K562 (cell line): ENCODE measurements around the gene CCNC. TPM values are rescaled to one million over a fixed set of nuclear protein-coding genes. Genes with fewer than 3 reads are reported as not detected.

ENCODE experiments used
- ATAC-seq: fragments of 200-7000 bp; cut with Tn5 transposase; 3 replicates; pipeline ENCODE4 v1.9.1; 2020; ENCODE audit warnings: moderate library complexity
- BruUV-seq: library from RNA; stranded (reverse); fragments of 400-500 nt; replicated peaks from 2 replicates; lab custom pipeline; 2021; lab: Mats Ljungman, UMichigan
- CTCF ChIA-PET: fragments of 300-600 bp; formaldehyde crosslinking; extraction: SDS; loops from one replicate; lab custom pipeline; 2021; ENCODE audit warnings: low intra/inter-chr PET ratio; lab: Yijun Ruan, JAX
- POLR2A ChIA-PET: fragments of 300-600, 350-650 bp; sonication (Branson Sonifier 250); formaldehyde crosslinking; extraction: SDS; loops from one replicate; lab custom pipeline; 2021; ENCODE audit warnings: antibody characterized with exemption, inconsistent platforms; lab: Yijun Ruan, JAX
- DNase-seq, 4 experiments: peaks; one replicate each; pipeline versions ENCODE4 v3.0.0 to v3.0.0-alpha.2; 2011 to 2018; ENCODE audit warnings: low spot score in 3 of 4, mixed read lengths in 3 of 4; ENCODE audit errors: extremely low read depth in 1 of 4
- FAIRE-seq: peaks from 2 replicates; lab custom pipeline; 2011; peaks lifted over from hg19 to GRCh38; lab: Jason Lieb, UNC
- H2AFZ ChIP-seq: 2 replicates; pipeline ENCODE4 v1.6.0; 2011; ENCODE audit warnings: low read depth, low read length, control low read depth, inconsistent platforms
- H3K27ac ChIP-seq: fragments of 200-600 bp; 3 replicates; pipeline ENCODE4 v1.8.0; 2011; ENCODE audit warnings: low read depth, mild to moderate bottlenecking, control low read depth, inconsistent platforms, low read length, moderate library complexity, mixed read lengths; ENCODE audit errors: extremely low read depth
- H3K27me3 ChIP-seq, 2 experiments: fragments of 300-600 bp in 1 of 2; 2 replicates in 1 of 2; 3 replicates in 1 of 2; pipeline versions ENCODE4 v1.6.0 to v1.8.0; 2011; ENCODE audit warnings: inconsistent platforms in 2 of 2, low read length in 2 of 2, mild to moderate bottlenecking in 1 of 2, mixed read lengths in 1 of 2, moderate library complexity in 1 of 2; ENCODE audit not compliant: control insufficient read depth in 2 of 2, insufficient read depth in 2 of 2
- H3K36me3 ChIP-seq: fragments of 300-600 bp; 3 replicates; pipeline ENCODE4 v1.8.0; 2011; ENCODE audit warnings: mild to moderate bottlenecking, low read length, inconsistent platforms; ENCODE audit not compliant: control insufficient read depth, insufficient read depth
- H3K4me1 ChIP-seq, 2 experiments: fragments of 200-600 bp in 1 of 2; replicated peaks in 1 of 2; 2 replicates in 1 of 2; 3 replicates in 1 of 2; pipeline versions ENCODE4 v1.5.1 to v1.8.0; 2011; ENCODE audit warnings: inconsistent platforms in 2 of 2, low read length in 2 of 2, mild to moderate bottlenecking in 1 of 2, mixed read lengths in 1 of 2, moderate library complexity in 1 of 2; ENCODE audit not compliant: control insufficient read depth in 2 of 2, insufficient read depth in 2 of 2
- H3K4me2 ChIP-seq: 2 replicates; pipeline ENCODE4 v1.6.1; 2011; ENCODE audit warnings: low read length, control low read depth, inconsistent platforms, mixed read lengths; ENCODE audit not compliant: insufficient read depth
- H3K4me3 ChIP-seq: fragments of 200-600 bp; sonication (generic), shearing (Covaris generic); 2 replicates; pipeline ENCODE4 v1.5.1; 2016; ENCODE audit warnings: control low read depth, inconsistent platforms
- H3K79me2 ChIP-seq: fragments of 200-600 bp; 3 replicates; pipeline ENCODE4 v1.8.0; 2011; ENCODE audit warnings: low read length, inconsistent platforms; ENCODE audit not compliant: control insufficient read depth, insufficient read depth
- H3K9ac ChIP-seq, 2 experiments: 2 replicates each; pipeline versions ENCODE4 v1.6.0 to v1.6.1; 2011; ENCODE audit warnings: low read depth in 2 of 2, low read length in 2 of 2, control low read depth in 1 of 2, inconsistent platforms in 1 of 2, mild to moderate bottlenecking in 1 of 2, mixed read lengths in 1 of 2; ENCODE audit not compliant: insufficient read depth in 1 of 2
- H3K9me1 ChIP-seq: one replicate; pipeline ENCODE4 v1.6.0; 2011; ENCODE audit warnings: inconsistent platforms, mild to moderate bottlenecking, low read length, moderate library complexity; ENCODE audit not compliant: control insufficient read depth, insufficient read depth
- H3K9me3 ChIP-seq: replicated peaks from 2 replicates; pipeline ENCODE4 v1.5.1; 2011; ENCODE audit warnings: low read depth, low read length, inconsistent platforms; ENCODE audit not compliant: control insufficient read depth, insufficient read depth
- H4K20me1 ChIP-seq: replicated peaks from 2 replicates; pipeline ENCODE4 v1.6.1; 2011; ENCODE audit warnings: low read length, inconsistent platforms, mixed read lengths; ENCODE audit not compliant: control insufficient read depth, insufficient read depth
- COPS2 ChIP-seq: fragments of 450-650 bp; conservative IDR thresholded peaks from 2 replicates; pipeline ENCODE4 v1.6.1; 2016; ENCODE audit warnings: mild to moderate bottlenecking, moderate library complexity
- POU5F1 ChIP-seq: fragments of 150-350 bp; IDR thresholded peaks from 2 replicates; pipeline ENCODE4 v1.6.1; 2014; ENCODE audit warnings: borderline replicate concordance, low read length, low read depth, mild to moderate bottlenecking; ENCODE audit not compliant: partially characterized antibody
- TEAD2 ChIP-seq: fragments of 450-650 bp; IDR thresholded peaks from 2 replicates; pipeline ENCODE4 v1.6.1; 2016; ENCODE audit warnings: missing genetic modification characterization, control low read depth, missing compliant biosample characterization
- ZNF232 ChIP-seq: sonication (generic); formaldehyde crosslinking; IDR thresholded peaks from 2 replicates; pipeline ENCODE4 v1.8.0; 2022; ENCODE audit warnings: mild to moderate bottlenecking, missing genetic modification reagents
- WGBS: fragments of 100-300 bp; shearing (Covaris generic); methylation state at CpG from one replicate; pipeline ENCODE4 v1.1.6; 2016; ENCODE audit warnings: low coverage, mixed read lengths; ENCODE audit not compliant: insufficient coverage; ENCODE audit errors: missing lambda C conversion rate; 5-methylcytosine and 5-hydroxymethylcytosine counted together
- in situ Hi-C: fragments of 300-500 bp; cut with MboI; formaldehyde crosslinking; loops from 4 replicates; pipeline ENCODE4 v1.15.0; 2018; ENCODE audit warnings: inconsistent platforms, mixed read lengths
- intact Hi-C: fragments of 100-400 bp; cut with micrococcal nuclease; formaldehyde crosslinking; loops from 2 replicates; pipeline ENCODE4 v1.14.2; 2022
- polyA plus RNA-seq, 8 experiments: library from polyadenylated mRNA; depleted of rRNA in 4 of 8; stranded (reverse) in 5 of 8; unstranded in 3 of 8; fragments of >200 nt; fragmentation: Nextera tagmentation in 2 of 8; fragmentation: Illumina TruSeq in 1 of 8; extraction: Ambion mirVana in 2 of 8; extraction: Trizol in 1 of 8; gene quantifications; 2 replicates each; pipeline versions ENCODE4 v1.2.1 to v1.2.3, GENCODE V29; 2011 to 2014; ENCODE audit warnings: inconsistent platforms in 1 of 8, missing spikeins in 1 of 8
- total RNA-seq, 7 experiments: library from RNA; depleted of rRNA in 6 of 7; stranded (reverse); fragments of >200 nt in 6 of 7; fragmentation: Illumina TruSeq in 2 of 7; extraction: Trizol in 2 of 7; gene quantifications; 2 replicates each; pipeline versions ENCODE4 v1.2.1 to v1.2.3, GENCODE V29; 2011 to 2021; ENCODE audit warnings: low replicate concordance in 1 of 7
- TF ChIP-seq, protein P1 (sequence below): fragments of 450-650 bp; IDR thresholded peaks from 2 replicates; pipeline ENCODE4 v1.6.1; 2017; ENCODE audit warnings: antibody characterized with exemption
- TF ChIP-seq, protein P2 (sequence below): sonication (generic); formaldehyde crosslinking; IDR thresholded peaks from 2 replicates; pipeline ENCODE4 v1.8.0; 2023; ENCODE audit warnings: mild to moderate bottlenecking, missing genetic modification reagents
- TF ChIP-seq, protein P3 (sequence below): fragments of 450-650 bp; formaldehyde crosslinking; IDR thresholded peaks from 2 replicates; pipeline ENCODE4 v1.4.0; 2020; ENCODE audit warnings: mild to moderate bottlenecking, mixed read lengths

CCNC gene
- total and polyA plus RNA-seq, 9 of the 15 experiments (the other 6 are each of a cell fraction or from before 2014, with no cell fraction given): 68.7 to 177 (median 99.6) TPM

DNA sequence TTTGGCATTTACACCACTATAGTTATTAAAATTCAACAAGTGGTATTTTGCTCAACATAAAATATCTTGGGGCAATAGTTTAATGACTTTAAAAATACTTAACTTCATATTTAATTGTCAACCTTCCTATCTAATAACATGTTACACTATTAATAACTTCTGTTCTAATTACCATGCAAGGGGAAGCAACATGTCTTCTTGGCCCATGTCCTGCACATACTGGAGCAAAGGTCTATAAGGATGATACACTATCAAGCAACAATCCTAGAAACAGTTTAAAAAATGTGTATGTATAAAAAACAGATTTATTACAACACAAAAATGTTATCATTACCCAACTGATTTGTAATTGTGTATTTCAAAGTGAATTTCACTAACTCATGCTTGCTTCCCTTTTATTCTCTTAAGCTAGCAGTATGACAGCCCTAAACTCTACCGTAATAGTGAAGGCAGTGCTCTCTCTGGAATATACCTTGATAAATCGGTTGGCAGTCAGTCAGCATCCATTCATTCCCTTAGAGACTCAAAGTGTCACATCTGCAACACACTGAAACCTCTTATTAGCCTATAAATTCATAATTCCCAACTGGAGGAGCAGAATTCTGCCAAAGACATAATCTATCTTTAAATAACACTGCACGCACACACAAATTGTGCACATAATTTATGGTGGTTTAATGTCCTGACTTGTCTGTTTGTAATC is 18.3 kb downstream of the CCNC start:
- no peak for TF ChIP-seq TEAD2
- TF ChIP-seq, protein P1, sequence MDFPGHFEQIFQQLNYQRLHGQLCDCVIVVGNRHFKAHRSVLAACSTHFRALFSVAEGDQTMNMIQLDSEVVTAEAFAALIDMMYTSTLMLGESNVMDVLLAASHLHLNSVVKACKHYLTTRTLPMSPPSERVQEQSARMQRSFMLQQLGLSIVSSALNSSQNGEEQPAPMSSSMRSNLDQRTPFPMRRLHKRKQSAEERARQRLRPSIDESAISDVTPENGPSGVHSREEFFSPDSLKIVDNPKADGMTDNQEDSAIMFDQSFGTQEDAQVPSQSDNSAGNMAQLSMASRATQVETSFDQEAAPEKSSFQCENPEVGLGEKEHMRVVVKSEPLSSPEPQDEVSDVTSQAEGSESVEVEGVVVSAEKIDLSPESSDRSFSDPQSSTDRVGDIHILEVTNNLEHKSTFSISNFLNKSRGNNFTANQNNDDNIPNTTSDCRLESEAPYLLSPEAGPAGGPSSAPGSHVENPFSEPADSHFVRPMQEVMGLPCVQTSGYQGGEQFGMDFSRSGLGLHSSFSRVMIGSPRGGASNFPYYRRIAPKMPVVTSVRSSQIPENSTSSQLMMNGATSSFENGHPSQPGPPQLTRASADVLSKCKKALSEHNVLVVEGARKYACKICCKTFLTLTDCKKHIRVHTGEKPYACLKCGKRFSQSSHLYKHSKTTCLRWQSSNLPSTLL: no peak
- TF ChIP-seq, protein P2, sequence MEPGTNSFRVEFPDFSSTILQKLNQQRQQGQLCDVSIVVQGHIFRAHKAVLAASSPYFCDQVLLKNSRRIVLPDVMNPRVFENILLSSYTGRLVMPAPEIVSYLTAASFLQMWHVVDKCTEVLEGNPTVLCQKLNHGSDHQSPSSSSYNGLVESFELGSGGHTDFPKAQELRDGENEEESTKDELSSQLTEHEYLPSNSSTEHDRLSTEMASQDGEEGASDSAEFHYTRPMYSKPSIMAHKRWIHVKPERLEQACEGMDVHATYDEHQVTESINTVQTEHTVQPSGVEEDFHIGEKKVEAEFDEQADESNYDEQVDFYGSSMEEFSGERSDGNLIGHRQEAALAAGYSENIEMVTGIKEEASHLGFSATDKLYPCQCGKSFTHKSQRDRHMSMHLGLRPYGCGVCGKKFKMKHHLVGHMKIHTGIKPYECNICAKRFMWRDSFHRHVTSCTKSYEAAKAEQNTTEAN (CRISPR knock-in tag): no peak
- TF ChIP-seq ZNF232 (CRISPR knock-in tag): no peak
- TF ChIP-seq COPS2: no peak
- no peak for TF ChIP-seq POU5F1
- TF ChIP-seq, protein P3, sequence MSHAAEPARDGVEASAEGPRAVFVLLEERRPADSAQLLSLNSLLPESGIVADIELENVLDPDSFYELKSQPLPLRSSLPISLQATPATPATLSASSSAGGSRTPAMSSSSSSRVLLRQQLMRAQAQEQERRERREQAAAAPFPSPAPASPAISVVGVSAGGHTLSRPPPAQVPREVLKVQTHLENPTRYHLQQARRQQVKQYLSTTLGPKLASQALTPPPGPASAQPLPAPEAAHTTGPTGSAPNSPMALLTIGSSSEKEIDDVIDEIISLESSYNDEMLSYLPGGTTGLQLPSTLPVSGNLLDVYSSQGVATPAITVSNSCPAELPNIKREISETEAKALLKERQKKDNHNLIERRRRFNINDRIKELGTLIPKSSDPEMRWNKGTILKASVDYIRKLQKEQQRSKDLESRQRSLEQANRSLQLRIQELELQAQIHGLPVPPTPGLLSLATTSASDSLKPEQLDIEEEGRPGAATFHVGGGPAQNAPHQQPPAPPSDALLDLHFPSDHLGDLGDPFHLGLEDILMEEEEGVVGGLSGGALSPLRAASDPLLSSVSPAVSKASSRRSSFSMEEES: no peak
- intact Hi-C loops: no loop called here
- CTCF ChIA-PET: no interaction called here

More for the DNA sequence above, 18.3 kb downstream of the CCNC start:
- Histone ChIP-seq H4K20me1 (no peaks in the 10 kb centered on the region), H3K79me2 (no peaks in the 10 kb centered on the region; the same call in 2 of the 3 replicates), H2AFZ (no peak overlapping the region), H3K27me3 (no peaks in the 10 kb centered on the region), H3K4me2 (no peak overlapping the region), H3K9me1 (no peaks in the 10 kb centered on the region), H3K36me3 (peaks cover 88% of the 10 kb centered on the region), H3K4me1 (no peaks in the 10 kb centered on the region), H3K9ac (no peak overlapping the region), H3K4me3 (no peak overlapping the region), H3K27ac (no peak overlapping the region), H3K9me3 (no peaks in the 10 kb centered on the region)
- 91% methylated on average over 3 of the region's 3 CpGs for WGBS
- in situ Hi-C loops: no loop called here
- no peak for FAIRE-seq
- no TSS peak for BruUV-seq
- POLR2A ChIA-PET: no interaction called here
- no peak for DNase-seq
- no peak for ATAC-seq
